NCI-H2227 treated with DMSO at 0.1 percent for 48 hours (cell line): ENCODE results near the gene WDR86.
A peak's percentile ranks its signal among the peaks of the same experiment; 100 is the strongest.

Experiments
- DNase-seq: peaks from one replicate; lab custom pipeline; 2025; lab: John Stamatoyannopoulos, UW

Gene WDR86

DNA sequence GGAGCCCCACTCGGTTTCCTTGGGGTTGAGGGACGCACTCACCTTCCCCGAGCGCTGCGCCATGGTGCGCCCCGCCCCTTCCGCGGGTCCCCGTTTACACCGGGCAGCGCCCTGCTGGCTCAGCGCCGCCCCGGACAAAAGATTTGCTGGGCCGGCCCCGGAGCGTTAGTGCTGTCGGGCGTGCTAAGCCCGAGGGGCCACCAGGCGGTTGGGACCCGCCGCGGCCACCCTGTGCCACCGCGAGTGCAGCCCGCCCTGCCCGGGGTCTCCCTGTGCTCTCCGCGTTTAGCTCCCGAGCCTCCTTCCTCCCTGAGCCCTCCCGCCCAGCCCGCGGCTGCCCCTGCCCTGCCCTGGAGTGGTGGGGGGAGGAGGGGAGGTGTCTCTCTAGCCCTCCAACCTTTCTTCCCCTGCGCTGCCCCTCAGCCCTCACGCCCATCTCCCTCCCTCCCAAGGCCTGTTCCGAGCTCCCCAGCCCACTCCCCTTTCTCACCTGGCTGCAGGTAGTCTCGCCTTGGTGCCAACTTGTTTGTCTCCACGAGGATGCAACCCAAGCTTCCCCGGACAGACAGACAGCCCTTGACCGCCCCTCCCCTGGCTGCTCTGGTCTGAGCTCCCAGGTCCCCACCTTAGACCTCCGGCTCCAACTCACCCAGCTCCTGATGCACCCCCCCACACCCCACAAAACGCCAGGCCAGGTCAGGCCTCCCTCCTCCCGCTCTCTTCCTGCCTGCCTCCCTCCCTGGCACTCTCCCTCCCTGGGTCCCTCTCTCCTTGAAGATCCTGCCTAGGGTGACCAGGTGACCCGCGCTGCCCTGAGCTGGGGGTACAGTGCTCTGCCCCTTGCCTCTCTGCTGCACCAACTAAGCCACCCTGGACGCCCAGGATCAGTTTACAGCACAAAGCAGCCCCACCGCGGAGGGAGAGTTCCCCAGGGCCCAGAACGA, 30.3 kb upstream of the WDR86 start, which contains the start of gene CRYGN:
Gene CRYGN, minus strand, starts transcription at position 287 of the 944 bp plus-strand sequence. Its CDS starts 224 bp downstream, at position 63.
- no peak for DNase-seq

DNA sequence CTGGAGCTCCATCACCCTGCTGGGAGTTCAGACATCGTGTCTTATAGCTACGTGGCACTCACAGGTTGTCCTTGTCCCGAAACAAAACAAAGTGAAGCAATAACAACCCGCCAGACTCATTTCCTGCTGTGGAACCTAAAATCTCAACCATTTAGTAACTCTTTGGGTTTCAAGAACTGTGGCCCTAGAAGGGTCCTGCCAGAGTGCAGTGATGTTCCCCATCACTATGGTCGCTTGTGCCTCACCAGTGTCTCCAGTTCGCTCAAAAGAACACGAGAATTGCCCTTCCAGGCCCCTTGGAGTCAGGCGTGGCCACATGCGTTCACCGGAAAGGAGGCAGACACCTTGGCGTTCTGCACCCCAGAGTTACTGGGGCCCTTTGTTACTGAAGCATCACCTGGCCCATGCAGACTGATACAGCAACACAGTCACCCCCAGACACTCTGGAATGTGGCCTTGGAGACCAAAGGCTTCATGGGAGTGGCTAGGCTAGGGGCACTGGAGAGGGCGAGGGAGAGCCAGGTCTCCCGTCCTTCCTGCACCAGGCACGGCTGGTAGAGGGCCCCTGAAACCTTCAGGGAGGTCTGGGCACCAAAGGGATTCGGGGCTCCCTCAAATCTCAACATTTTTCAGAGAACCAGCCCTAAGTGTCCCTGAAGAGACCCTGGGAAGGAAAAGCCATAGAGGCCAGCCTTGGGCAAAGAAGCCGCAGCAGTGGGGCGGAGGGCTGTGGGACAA, 29.2 kb upstream of the WDR86 start:
- no peak for DNase-seq

DNA sequence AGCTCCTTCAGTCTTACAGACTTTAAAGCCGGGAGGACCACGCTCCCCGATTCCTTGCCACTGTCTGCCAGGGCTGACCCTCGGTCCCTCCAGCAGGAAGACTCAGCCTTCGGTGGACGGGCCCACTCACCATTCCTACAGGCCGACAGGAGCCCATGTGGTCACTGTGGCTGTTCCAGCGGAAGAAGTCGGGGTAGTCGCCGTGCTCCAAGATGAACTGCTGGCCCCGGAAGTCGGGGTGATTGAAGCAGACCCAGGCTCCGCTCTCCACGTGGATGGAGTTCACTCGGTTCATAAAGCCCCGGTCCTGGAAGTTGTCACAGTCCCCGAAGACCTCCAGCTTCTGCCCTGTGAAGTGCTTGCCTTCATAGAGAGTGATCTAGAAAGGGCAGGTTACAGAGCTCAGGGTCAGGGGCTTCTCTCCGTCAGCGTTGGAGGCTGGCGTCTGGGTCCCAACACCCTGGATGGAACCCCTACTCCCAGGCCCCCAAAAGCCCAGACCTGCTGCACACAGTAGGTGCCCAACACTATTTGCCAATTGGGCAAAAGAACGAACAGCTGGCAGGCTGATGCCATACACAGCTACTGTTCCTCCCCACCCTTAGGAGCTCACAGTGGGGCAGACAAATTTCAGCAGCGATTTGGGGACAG, 28.2 kb upstream of the WDR86 start:
- DNase-seq = no peak

DNA sequence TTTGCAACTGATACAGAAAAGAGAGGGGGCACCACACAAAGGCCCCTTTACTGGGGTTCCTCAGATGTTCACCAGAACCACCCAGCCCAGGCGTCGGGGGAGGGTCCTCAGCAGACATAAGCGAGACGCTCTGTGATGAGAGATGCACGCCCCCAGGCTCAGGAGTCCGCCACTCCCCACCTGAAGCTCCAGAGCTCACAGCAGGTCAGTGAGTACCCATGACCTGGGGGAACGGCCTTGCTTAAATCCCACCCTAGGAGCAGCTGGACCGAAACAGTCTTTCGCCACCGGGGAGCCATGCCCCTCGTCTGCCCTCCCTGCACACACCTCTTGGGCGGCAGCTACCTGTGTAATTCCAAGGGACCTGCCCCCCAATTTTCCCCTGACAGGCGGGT, 27.3 kb upstream of the WDR86 start:
- DNase-seq = no peak

DNA sequence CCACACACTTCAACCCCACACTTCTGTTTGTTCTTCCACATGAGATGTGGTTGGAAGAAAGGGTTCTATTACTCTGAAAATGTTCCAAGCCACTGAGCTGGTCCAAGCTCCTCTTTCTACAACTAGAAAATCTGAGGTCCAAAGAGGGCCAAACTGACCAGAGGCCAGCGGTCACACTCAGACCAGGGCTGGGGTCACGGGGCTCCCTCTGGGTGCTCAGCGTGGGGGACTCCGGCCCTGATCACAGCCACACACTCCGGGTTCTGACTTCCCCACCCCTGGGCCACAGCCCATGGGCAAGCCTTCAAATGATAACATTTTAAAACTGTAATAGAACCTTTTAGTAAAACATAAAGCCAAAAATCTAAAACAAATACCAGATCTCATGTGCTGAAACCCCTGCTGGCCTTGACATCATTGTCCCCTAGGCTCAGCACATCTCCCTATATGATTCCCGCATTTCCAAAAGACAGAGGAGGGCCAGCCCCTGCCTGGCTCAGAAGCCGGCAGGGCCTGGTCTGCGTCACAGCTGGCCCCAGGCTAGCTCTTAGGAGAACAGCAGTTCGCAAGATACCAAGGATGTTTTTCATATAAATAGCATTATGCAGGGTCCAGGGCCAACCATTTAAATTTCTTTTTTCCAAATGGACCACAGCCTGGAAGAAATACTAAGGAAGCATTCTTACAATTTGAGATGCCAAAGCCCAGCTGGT, 26.8 kb upstream of the WDR86 start:
- no peak for DNase-seq

DNA sequence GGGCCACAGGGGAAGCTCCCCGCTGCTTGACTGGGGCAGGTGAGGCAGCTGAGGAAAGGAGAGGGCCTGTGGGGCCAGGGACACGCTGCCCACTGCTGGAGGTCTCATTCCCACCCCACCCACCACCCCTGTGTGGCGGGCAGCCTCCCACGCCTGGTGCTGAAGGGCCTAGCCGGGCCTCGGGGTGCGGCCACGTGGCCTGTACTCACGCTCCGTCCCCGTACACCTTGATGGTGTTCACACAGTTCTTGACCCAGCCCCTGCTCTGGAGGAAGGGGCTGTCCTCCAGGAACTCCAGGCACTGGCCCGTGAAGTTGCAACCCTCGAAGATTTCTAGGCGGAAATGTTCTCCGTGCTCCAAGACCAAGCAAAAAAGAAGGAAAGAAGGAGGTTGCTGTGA, 26.1 kb upstream of the WDR86 start:
- no peak for DNase-seq

DNA sequence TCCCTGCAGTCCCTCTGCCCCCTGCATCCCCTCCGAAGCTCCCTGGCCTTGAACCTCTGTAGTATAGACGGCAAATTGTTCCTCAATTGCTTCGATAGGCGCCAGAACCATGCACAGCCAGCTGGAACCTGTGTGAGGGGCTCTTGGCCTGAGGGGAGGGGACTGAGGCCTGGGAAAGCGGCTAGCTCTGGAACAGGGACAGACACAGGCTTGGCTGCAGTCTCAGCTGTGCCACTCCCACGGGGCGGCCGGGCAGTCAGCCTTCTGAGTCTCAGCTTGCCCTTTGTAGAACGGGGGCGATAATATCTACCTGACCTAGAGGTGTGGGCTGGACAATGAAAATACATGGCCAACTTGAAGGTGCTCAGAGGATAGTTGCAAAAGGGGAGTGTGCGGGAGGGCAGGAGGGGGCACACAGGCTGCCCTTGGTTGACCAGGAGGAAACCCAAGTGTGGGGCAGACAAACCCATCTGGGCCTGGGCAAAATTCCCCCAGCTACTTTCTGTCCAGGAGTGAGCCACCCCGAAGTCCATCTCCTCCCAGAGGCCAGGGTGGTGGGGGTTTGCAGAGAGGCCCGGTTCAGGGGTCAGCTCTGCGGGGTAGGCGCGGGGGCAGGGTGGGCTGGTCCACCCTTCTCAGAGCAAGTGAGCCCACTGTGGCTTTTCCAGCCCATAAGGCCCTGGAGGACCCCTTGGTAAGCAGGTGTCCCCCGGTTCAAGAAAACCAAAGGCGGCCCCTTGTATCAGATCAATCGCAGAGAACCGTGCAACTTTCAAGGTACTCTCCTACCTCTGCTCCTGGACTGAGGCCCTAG, 25.5 kb upstream of the WDR86 start:
- no peak for DNase-seq

- DNase-seq = no peak
These were observed 24.7 kb upstream of the WDR86 start for GRCh38 chr7:151434549-151434948.

- DNase-seq = no peak
These were observed 24.0 kb upstream of the WDR86 start for GRCh38 chr7:151433721-151434400.

DNA sequence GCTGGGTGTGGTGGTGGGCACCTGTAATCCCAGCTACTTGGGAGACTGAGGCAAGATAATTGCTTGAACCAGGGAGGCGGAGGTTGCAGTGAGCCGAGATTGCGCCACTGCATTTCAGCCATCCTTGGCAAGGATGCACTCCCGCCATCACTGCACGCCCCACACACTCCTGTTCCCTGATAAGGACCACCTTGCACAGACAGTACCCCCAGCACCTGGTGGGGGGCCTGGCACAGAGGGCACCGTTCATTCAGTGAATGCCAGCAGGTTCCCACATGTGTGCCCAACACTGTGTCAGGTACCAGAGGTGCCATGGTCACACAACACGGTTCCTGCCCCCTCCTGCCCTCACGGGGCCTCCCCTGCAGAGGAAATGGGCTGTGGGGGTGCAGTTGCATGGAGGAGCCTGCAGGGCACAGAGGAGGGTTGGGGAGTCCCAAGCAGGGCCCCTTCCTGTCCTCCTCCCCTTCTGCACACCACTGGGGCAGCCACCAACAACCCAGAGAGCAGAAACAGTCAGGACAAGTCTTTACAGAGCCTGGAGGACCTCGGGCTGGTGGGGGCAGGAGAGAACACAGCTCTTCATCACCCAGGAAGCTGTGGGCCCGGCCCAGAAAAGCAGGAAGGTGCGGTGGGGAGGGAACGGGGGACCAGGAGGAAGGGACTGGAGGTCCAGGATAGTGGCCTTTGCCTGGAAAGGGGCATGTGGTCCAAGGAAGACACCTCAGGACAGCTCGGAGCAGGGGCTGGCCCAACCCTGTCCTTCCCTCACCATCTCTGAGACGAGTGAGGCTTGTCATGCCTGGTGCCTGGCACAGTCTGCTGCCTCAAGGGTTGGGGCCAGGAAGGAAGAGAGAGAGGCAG, 23.1 kb upstream of the WDR86 start:
- DNase-seq = no peak

- DNase-seq = no peak
These were observed 22.0 kb upstream of the WDR86 start for GRCh38 chr7:151431768-151432311.

- DNase-seq = no peak
These were observed 21.5 kb upstream of the WDR86 start for GRCh38 chr7:151431281-151431767.

GRCh38 chr7:151430391-151431205, 20.8 kb upstream of the WDR86 start:
- DNase-seq = no peak

DNA sequence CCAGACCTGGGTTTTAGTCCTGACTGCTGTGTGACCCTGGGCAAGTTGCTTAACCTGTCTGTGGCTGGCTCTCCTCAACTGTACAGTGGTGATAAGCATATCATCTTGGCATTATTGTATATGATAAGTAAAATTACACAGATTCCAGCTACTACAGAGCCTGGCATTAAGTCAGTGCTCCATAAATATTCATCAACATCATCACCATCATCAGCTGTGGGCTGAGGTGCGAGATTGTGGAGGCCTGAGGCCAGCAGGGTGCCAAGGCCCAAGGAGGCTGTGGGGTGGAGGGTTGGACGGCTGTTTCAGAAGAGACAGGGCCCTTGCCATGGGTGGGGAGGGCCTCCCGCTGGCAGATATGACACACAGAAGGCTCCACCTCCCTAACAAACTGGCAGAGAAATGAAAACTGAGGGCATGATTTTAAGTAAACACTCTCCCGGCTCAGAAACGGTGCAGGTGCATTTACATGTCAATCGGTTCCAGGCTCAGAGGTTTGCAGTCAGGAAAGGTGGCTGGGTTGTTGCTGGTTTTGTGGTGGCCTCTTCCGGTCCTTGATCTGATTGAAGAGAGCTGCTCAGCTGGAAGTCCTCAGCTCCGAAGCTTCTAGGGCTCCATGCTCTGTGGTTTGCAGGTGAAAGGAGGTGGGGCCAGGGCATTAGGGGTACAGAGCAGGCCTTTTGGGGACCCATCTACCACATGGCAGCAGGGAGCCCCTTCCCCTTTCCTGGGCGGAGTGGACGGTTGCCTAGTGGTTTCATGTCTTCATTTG, 19.9 kb upstream of the WDR86 start:
- no peak for DNase-seq

- DNase-seq = no peak
These were observed 19.4 kb upstream of the WDR86 start for GRCh38 chr7:151429237-151429559.

GRCh38 chr7:151428378-151429236, 18.8 kb upstream of the WDR86 start:
- DNase-seq = peak; percentile 13
